SHP77 (cell line): Measurements from ENCODE around the gene ENPP1.
A peak's percentile ranks its signal among the peaks of the same experiment; 100 is the strongest.
"Not testable (repeated sequence)": the region's sequence is repeated elsewhere in the genome, so short reads cannot be mapped to it uniquely, and the experiment has no call there.

ENCODE experiments used
- DNase-seq, 2 experiments: peaks; one replicate each; lab custom pipeline; 2025; lab: John Stamatoyannopoulos, UW

Gene ENPP1

DNA sequence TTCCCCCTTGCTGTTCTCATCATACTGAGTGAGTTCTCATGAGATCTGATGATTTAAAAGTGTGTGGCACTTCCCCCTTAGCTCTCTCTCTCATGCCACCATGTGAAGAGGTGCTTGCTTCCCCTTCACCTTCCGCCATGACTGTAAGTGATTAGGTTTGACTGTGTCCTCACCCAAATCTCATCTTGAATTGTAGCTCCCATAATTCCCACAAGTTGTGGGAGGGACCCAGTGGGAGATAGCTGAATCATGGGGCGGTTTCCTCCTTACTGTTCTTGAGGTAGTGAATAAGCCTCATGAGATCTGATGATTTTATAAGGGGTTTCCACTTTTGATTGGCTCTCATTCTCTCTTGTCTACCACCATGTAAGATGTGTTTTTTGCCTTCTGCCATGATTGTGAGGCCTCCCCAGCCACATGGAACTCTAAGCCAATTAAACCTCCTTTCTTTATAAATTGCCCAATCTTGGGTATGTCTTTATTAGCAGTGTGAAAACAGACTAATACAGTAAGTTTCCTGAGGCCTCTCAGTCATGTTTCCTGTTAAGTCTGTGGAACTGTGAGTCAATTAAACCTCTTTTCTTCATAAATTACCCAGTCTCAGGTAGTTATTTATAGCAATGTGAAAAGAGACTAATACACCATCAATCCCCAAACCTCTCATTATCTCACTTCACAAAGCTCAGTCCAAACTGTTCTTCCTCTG is 108.4 kb downstream of the ENPP1 start:
- DNase-seq = not testable (repeated sequence)

DNA sequence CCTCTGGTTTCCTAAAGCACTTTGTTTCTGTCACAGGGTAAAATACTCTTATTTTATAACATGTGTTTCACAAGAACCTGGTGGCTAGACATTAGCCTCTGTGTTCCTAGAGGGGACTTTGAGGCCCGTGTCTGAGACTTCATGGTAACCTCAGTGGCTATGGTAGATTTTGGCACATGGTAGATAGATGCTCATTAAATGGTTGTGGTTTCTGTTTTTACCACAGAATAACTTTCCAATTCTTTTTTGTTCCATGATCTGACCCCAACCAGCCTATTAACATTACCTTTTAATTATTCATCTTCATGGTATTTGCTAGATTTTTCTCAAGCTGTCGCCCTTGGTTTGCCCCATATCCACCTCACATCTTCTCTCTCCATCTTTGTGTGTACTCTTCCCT is 109.0 kb downstream of the ENPP1 start:
- DNase-seq = no peak

DNA sequence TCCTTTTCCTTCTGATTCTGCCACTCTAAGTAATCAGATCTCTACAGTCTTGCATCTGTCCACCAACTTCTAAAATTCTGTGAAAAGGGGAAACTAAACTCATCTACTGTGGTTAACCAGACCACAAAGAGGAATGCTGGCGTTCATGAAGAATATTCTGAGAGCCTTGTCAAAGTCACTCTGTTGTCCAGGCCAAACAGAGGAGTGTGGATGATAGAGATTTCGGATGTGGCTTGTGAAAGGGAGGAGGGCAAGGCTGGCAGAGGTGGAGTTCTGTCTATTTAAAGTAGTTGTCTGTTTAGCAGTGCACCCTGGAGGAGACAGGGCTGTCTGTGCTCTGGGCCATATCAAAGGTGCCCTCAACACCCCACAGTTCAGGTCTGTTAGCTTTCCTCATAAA is 109.5 kb downstream of the ENPP1 start:
- DNase-seq = no peak

DNA sequence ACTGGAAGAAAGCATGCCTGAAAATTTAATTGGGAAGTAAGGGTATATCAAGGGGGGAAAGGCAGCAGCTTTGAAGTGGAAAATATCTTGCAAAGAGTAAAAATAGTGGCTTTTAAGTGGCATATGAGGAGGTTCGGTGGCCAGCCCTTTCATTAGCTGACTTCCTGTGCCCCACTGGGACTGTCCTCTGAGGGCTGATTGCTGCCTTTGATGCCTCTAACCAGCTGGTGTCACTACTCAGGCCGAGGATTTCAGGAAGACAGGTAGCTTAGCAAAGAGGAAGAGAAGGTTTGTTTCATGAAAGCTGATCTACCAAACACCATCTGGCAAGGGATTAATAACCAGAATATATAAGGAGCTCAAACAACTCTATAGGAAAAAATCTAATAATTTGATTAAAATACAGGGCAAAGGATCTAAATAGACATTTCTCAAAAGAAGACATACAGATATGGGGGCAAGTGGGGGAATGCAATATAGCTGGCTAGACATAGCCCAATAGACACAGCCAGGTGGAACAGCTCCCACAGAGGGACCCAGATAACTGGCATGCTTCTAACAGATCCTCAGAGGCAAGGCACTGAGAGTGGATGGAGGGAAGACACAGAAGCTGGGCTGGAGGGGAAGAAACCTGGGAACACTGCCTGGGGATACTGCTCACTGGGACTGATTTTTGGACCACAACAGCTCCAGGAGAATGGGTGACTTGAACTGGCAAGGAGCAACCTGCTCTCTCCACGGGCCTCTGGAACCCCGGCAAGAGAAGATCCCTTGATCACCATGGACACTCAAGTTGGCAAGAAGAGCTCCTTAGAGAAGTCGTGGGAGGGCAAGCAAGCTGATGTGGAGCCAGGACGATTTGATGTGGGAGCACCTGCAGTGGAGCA is 110.2 kb downstream of the ENPP1 start:
- no peak for DNase-seq

DNA sequence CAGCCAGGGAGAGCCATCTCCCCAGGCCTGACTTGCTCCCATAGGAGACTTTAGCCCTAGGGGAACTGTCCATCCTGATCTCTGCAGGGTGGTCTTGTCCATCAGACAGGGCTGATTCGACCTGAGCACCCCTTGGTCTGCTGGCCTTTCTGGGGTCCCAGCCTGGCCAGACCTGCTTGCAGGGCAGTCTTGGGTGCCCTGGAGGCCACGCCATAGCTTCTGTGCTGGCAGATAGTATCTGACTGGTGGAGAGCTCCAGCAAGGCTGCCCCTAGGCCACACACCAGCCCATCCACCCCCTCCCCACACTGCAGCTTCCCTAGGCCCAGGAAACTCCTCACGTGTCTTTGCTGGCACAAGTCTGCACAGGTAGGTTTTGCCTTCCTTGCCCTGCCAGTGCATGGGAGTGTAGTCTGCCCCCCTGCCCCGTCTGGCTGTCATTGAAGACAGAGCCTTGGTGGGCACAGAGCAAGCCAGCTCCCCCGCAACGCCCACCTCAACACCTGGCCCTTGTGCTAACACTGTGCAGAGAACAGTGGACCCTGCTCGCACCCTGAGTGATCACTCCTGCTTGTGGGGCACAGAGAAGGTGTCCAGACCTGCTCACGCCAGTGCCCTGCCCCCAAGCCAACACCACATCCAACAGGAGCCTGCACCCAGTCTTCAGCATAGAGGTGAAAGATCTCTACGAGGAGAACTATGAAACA is 111.0 kb downstream of the ENPP1 start:
- DNase-seq = no peak

DNA sequence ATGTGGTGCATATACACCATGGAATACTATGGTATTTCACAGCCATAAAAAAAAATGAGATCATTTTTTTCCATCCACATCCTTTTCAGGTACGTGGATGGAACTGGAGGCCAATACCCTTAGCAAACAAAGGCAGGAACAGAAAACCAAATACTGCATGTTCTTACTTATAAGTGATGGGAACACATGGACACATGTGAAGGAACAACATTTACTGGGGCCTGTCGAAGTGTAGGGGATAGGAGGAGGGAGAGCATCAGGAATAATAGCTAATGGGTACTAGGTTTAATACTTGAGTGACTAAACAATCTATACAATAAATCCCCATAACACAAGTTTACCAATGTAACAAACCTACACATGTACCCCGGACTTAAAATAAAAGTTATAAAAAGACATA is 112.8 kb downstream of the ENPP1 start:
- no peak for DNase-seq

DNA sequence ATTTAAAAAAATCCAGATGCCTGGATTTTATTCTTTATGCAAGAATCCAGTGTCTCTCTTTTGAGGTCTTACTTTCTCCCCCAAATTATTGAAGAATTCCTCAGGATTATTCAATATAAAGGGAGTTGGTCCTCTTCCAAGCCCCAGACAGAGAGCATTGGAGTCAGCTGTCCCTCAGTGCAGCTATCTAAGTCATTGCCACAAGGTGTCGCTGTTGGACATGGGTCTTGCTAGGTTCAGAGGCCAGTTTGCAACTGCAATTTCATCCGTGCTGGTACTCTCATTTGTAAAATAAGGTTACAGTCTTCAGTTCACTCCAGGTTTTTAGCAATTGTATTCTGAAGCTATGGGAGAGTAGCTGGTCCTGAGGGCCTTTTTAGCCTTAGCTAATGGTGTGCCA is 115.5 kb downstream of the ENPP1 start:
- DNase-seq = peak; percentile 50 to 61

DNA sequence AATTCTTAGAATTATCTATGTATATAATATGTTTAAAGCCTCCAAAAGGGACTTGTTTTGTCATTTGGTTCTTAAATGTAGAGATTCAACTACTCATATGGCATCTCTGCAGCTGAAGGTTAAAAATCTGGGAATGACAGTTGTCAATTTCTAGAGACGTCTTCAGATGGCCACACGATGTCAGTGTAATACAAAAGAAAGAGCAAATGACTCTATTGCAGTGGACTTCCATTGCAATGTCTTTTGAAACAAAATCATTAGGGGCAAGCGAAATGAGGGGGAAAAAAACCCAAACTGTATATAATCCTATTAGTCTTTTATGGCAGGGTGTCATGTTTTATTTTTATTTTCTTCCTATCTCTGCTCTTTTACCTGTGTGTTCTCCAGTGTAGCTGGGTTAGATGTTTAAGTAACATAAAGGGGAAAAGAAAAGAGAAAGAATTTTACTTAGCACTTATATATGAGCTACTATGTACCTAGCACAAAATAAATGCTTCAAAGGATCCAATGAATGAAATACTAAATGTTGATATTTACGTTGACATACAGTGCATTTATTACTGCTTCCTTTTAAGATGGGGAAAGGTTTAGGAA is 117.2 kb downstream of the ENPP1 start:
- DNase-seq = peak; percentile 45 to 47

DNA sequence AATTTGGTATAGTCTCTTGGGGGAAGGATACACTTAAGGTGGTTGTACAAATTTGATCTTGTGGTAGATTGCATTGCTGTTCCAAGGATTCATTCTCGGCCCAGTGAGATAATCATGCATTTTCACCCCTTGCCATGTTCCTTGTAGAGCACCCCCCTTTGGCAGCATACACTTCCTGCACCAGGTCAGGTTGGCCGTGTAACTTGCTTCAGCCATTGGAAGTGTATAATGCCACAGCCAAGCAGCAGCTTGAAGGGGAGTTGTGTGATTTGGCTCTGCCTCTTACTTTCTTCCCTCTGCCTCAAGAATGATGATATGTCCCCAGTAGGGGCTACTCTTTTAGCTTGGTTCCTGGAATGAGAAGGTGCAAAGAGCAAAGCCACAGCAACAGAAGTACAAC is 121.4 kb downstream of the ENPP1 start:
- DNase-seq = no peak

DNA sequence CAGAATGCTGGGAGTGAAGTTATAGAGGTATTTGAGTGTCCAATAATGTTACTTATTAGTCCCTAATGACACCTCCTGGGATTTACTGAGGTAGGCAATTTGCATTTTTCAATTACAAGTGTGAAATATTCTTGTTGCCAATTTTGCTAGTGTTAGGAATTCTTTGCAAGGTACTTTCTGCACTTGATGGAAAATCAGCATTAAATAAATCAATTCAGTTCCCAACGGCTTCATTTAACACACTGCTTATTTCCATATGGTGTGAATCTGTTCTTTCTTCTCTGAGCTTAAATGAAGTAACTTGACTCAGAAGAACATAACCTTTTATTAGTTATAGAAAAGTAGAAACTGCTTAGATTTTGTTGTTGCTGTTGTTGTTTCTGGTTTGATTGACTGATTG is 122.2 kb downstream of the ENPP1 start:
- no peak for DNase-seq

DNA sequence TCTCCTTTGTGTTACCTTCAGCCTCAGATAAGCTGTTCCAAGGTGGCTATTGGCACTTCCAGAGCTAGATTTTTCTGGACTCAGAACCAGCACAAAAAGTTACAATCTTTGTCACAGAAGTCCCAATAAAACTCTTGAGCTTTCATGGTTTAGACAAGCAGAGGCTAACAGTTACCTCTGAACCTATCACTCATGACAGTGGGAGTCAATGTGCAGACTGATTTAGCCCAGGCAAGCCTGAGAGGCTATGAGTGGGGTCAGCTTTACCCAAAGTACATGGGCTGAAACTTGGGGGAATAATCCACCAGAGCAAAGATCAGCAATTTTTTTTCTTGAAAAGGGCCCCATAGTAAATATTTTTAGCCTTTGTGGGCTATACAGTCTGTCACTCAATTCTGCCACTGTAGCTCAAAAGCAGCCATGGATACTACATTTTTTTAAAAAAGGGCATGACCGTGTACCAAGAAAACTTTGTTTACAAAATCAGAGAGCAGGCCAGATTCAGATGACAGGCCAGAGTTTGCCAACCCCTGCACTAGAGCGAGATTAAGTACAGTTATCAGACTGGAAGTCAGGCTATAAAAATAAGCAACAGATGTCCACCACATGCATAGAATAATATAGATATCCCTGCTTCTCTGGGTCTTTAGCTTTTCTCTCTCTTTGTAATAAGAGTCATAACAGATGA is 123.4 kb downstream of the ENPP1 start:
- no peak for DNase-seq

DNA sequence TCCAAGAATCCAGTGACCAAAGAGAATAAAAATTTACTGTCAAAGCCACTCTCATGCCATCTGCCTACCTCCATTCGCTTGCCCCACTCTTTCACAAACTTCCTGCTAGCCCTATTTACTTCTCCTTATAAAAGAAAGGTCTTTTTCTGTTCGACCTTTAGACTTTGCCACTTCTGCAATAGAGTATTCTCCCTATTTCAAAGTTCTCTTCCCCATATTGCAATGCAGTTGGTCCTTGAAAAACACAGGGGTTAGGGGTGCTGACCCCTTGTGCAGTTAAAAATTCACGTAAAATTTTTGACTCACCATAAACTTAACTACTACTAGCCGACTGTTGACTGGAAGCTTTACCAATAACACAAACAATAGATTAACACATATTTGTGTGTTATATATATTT is 128.3 kb downstream of the ENPP1 start:
- no peak for DNase-seq

DNA sequence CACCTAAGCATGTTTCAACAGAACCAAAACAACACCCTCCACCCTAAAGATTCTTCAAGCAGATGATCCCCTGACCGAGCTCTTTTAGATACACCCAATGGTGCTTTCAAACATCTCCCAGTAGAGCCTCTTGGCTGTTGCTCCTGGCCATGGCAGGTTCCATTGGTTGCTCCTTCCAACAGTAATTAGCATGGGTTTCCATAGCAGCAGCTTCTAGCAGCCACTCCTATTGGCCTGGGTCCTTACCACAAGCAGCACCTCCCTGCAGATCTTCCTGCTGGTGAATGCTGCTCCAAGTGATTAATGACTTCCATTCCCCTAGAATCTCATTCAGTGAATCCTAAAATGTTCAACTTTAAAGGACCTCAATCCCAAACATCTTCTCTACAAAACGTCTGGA is 129.4 kb downstream of the ENPP1 start:
- no peak for DNase-seq

DNA sequence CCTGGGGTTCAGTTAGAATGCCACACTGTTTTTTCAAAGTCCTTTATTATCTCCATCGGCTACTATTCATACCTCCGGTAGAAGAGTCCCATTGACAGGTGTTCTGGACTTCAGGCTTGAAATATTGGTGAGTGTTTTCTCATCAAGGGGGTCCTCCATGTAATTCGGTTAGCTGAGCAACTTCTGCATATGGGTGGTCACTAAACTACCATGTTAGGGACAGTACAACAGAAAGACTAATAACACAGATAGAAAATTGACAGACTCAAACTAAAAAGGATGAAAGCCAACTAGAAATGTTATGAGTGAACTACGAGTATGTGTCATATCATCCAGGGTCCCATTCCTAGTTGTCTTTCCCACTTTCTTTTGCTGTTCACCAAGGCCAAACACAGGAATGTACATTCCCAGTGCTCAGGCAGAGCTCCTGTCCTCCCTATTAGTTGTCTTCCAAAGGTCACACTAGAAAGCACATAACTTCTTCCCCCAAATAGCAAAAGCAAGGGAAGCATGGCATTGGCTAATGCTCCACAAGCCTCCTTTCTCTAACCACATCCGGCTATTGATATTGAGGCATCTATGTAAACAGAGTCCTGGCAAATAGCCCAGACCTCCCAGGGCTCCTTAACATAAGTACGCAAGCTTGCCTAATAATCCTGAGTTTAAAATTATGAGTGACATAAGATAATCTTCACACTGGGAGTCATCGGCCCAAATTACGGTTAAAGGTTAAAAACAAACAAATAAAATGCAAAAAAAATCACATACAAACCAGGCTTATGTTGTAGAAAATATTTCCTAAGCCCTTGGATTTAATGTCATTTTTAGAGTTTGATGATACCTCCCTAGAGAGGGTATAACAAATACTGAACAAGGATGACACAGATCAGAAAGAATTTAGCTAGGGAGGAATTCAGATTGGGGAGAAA is 130.1 kb downstream of the ENPP1 start:
- DNase-seq = peak; percentile 59 to 81
